ENCODE results near the gene NTN1.

NTN1 gene

DNA sequence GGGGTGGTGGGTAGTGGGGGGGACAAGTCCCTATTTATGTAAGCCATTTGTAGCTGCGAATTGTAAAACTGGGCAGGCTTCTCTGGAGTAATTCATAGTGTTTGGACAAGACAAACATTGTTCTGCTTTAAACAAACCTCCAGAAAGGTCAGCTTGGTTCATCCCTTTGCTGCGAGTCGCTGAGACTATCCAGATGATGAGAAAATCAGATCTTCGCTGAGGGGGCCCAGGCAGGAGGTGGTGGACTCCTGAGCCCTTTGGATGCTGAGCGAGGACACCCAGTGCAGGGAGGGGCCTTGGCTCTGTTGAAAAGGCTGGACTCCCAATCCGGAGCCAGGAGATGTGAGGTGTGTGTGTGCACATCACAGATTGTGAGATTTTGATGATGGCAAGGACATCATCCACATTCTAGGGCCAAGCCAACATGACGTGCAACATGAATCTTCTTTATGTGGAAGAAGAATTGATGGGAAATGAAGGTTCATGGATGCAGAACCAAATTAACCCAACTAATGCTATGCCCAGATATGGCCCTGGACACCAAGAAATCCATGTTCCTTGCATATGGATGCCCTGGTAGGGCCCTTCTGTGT is 15.0 kb upstream of the NTN1 start:
- DNase-seq (ENCODE audit: low read depth): no peak

GRCh38 chr17:9007052-9007714 is 14.1 kb upstream of the NTN1 start:
- no peak for DNase-seq (ENCODE audit: low read depth)

GRCh38 chr17:9009096-9009495 is 12.2 kb upstream of the NTN1 start:
- DNase-seq (ENCODE audit: low read depth): no peak

DNA sequence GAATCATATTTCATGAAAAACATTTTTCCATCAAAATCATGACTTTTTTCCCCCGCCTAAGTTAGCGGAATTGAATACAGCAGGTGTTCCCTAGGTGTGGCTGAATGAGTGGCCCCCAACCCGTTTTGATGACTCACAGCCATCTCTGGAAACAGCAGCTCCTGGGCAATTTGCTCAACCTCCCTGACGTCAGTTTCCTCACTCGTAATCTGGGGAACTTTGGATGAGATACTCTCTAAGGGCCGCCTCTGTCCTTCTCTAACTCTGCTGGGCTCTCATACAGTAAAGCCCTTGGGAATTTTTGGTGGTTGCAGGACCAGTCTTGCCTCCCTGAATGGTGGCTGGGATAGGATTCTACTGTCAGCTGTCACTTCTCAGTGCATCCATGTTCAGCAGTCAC is 11.6 kb upstream of the NTN1 start:
- DNase-seq (ENCODE audit: low read depth): no peak

DNA sequence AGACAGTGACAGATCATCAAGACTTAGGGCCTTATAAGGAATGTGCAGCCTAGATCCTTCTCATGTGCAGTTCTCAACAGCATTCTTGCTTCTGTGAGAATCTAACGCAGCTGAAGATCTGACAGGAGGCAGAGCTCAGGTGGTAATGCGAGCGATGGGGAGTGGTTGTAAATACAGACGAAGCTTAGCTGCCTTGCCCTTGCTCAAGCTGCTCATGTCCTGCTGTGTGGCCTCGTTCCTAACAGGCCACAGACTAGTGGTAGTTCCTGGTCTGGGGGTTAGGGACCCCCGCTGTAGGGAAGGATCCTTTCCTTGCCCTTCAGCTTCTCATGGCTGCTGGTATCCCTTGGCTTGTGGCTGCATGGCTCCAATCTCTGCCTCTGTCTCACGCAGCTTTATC is 10.3 kb upstream of the NTN1 start:
- no peak for DNase-seq (ENCODE audit: low read depth)

DNA sequence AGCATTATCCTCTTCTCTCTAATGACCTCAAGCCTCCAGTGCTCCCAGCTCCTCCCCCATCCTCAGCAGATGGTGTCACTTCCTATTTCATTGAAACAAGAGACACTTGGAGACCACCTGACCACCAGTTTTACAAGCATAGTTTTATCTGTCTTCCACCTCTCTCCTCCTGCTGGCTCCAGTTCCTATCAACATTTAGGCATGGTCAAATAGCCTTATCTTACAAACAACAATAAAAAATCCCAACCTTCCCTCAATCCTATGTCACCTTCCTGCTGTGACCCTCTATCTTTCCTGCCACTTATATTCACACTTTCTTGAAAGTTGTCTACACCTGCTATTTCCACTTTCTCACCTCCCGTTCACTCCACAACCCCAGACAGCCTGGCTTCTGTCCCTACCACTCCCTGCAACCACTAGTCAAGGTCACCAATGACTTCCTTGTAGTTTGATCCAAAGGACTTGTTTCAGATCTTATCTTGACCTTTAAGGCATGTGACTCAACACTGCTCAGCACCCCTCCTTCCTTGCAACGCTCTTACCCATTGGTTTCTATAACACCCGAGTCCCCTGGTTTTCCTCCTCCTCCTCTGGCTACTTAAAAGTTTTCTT is 4.3 kb upstream of the NTN1 start:
- no peak for DNase-seq (ENCODE audit: low read depth)

DNA sequence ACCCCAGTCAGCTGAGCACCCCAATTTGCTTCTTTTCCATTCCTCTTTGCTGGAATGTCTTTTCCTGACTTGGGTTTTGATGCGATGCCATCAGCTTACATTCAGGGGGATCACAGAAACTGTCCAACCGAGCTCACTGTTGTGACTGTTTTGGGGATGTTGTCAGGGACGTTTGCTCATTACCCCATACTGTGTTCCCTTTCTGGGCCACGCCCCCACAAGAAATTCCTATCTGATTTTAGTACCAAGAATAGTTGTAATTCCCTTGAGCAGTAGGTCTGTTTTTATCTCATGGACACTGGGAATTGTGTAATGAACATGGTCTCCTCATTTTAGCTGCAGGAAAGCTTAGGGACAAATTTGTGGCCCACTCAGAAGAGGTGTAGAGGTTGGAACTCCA is 2.6 kb upstream of the NTN1 start:
- DNase-seq (ENCODE audit: low read depth): no peak

GRCh38 chr17:9020096-9020823 is 1.1 kb upstream of the NTN1 start:
- DNase-seq (ENCODE audit: low read depth): no peak

DNA sequence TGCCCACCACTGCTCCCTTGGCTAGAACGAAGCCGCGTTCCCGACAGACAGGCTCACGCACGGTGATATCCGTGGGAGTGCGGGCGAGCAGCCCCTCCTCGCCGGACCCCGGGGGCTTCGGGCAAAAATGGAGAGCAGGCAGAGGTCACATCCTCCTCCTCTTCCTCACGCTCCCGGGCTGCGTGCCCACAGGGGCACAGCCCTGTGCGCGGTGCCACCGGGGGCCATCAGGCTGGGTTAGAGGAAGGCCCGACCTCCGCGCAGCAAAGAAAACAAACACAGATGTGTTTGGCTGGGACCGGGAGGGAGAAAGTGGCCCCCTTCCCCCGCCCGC is 519 bp upstream of the NTN1 start:
- no peak for DNase-seq (ENCODE audit: low read depth)

- DNase-seq (ENCODE audit: low read depth): no peak
These were observed 772 bp downstream of the NTN1 start for GRCh38 chr17:9021992-9022572.

- DNase-seq (ENCODE audit: low read depth): no peak
These were observed 1.5 kb downstream of the NTN1 start for GRCh38 chr17:9022573-9023391.

DNA sequence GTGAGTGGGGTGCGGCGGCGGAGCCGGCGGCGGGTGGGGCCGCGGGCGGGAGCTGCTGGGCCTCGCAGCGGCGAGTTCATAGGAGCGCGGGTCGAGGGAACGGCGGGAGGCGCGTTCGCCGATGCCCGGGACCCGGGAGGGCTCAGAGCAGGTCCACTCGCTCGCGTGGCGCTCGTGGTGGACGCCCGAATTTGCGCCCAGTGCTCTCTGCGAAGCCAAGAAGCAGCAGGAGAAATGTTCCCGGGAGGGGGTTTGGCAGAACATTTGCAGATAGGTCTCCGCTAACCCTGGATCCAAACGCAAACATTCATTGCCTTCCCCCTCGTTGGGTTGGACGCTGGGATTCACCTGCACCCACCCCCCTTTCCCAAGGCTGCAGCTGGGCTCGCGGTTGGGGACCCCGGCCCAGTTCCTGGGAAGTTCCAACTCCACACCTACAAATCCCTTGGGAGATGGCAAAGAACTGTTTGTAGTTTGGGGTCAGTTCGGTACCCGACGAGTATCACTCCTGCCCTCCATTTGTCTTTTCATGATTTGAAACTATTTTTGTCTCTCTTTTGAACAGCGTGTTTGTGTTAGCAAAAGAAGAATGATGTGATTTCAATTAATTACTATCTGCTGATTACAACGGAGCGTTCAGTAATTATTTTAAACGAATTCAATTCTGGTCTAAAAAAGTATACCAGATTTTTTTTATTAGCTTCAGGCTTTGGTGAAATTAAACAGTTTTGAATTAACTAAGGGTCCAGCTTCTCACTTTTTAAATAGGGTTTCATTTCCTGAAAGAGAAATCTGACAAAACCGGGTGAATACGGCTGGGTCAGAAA is 2.3 kb downstream of the NTN1 start:
- no peak for DNase-seq (ENCODE audit: low read depth)

- DNase-seq (ENCODE audit: low read depth): no peak
These were observed 3.2 kb downstream of the NTN1 start for GRCh38 chr17:9024497-9024896.

GRCh38 chr17:9026741-9027140 is 5.4 kb downstream of the NTN1 start:
- DNase-seq (ENCODE audit: low read depth): no peak

GRCh38 chr17:9028202-9028987 is 7.1 kb downstream of the NTN1 start:
- no peak for DNase-seq (ENCODE audit: low read depth)

DNA sequence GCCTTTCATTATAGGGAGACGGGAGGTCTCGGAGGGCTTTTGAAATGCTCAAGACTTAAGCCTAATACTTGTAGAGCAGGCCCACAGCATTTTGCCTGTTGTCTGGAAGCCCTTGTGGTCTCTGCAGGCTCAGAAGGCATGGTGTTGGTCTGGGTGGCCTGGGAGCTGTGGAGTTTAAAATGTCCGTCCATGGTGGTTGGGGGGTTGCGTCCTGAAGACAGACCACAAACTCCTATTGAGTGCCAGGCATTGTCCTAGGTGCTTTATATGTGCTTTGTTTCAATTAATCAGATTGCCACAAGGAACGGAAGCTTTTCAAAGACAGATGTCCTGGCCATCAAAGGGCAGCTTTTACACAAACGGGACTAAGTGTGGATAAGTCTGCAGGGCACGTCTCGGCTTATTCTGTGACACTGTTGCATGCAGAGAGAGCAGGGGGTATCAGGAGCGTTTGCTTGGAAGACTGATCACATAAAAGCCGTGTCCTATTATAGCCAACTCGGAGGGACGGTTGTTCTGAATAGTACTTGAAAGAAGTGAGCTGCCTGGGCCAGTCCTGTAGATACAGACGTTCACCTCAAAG is 7.8 kb downstream of the NTN1 start:
- no peak for DNase-seq (ENCODE audit: low read depth)

- DNase-seq (ENCODE audit: low read depth): no peak
These were observed 10.8 kb downstream of the NTN1 start for GRCh38 chr17:9032151-9032550.

- DNase-seq (ENCODE audit: low read depth): no peak
These were observed 11.3 kb downstream of the NTN1 start for GRCh38 chr17:9032583-9032982.

- no peak for DNase-seq (ENCODE audit: low read depth)
These were observed 13.9 kb downstream of the NTN1 start for GRCh38 chr17:9035249-9035648.

DNA sequence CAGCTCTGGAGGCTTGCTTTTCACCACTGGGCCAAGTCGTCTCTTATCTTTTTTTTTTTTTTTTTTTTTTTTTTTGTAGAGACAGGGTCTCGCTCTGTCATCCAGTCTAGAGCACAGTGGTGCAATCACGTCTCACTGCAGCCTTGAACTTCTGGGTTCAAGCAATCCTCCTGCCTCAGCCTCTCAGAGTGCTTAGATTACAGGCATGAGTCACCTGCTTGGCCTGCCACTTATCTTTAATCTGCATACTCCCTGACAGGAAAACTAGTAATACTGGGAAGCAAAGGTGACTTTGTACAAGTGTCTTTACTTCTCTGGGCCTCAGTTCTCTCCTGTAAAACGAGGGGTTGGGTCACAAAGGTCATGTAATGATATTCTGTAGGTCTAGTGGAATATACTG is 15.0 kb downstream of the NTN1 start:
- DNase-seq (ENCODE audit: low read depth): no peak
